H9 (cell line): ENCODE data around the gene SMARCA1. TPM values are rescaled to one million over a fixed set of nuclear protein-coding genes. Genes with fewer than 3 reads are reported as not detected.

ENCODE experiments used
- DNase-seq: peaks from one replicate; pipeline ENCODE4 v3.0.0-alpha.2; 2017
- H2AFZ ChIP-seq: one replicate; pipeline ENCODE4 v1.6.1; 2013; ENCODE audit warnings: mild to moderate bottlenecking, low read length, control low read depth, moderate library complexity
- H2AK5ac ChIP-seq: 2 replicates; pipeline ENCODE4 v1.6.1; 2013; ENCODE audit warnings: low read length, control low read depth, mixed read lengths; ENCODE audit not compliant: insufficient read length
- H2BK120ac ChIP-seq: one replicate; pipeline ENCODE4 v1.6.1; 2013; ENCODE audit warnings: low read depth, mild to moderate bottlenecking, low read length, control low read depth, inconsistent platforms; ENCODE audit not compliant: poor library complexity, severe bottlenecking
- H2BK12ac ChIP-seq: 2 replicates; pipeline ENCODE4 v1.6.1; 2013; ENCODE audit warnings: low read length, control low read depth, mixed read lengths, low read depth; ENCODE audit not compliant: insufficient read length
- H2BK15ac ChIP-seq: 2 replicates; pipeline ENCODE4 v1.6.1; 2013; ENCODE audit warnings: low read depth, low read length, control low read depth
- H2BK20ac ChIP-seq: one replicate; pipeline ENCODE4 v1.6.1; 2013; ENCODE audit warnings: low read depth, mild to moderate bottlenecking, low read length, control low read depth, inconsistent platforms; ENCODE audit not compliant: poor library complexity, severe bottlenecking
- H2BK5ac ChIP-seq: 2 replicates; pipeline ENCODE4 v1.6.1; 2013; ENCODE audit warnings: low read length, control low read depth, mixed read lengths; ENCODE audit not compliant: insufficient read length
- H3K14ac ChIP-seq: 2 replicates; pipeline ENCODE4 v1.6.1; 2013; ENCODE audit warnings: low read length, control low read depth; ENCODE audit not compliant: insufficient read depth
- H3K18ac ChIP-seq: 2 replicates; pipeline ENCODE4 v1.6.1; 2013; ENCODE audit warnings: low read depth, mild to moderate bottlenecking, mixed read lengths, low read length, control low read depth; ENCODE audit not compliant: insufficient read length
- H3K23ac ChIP-seq: 2 replicates; pipeline ENCODE4 v1.6.1; 2013; ENCODE audit warnings: low read length, control low read depth, mixed read lengths, low read depth; ENCODE audit not compliant: insufficient read length
- H3K23me2 ChIP-seq: 2 replicates; pipeline ENCODE4 v1.6.1; 2013; ENCODE audit warnings: low read depth, mild to moderate bottlenecking, mixed read lengths, low read length, control low read depth; ENCODE audit not compliant: insufficient read length, poor library complexity, severe bottlenecking
- H3K27ac ChIP-seq: 2 replicates; pipeline ENCODE4 v1.5.1; 2013; ENCODE audit warnings: low read length, control low read depth, mixed read lengths, low read depth; ENCODE audit not compliant: insufficient read length
- H3K27me3 ChIP-seq: 2 replicates; pipeline ENCODE4 v1.6.1; 2013; ENCODE audit warnings: low read length, control low read depth, inconsistent platforms; ENCODE audit not compliant: insufficient read depth
- H3K4ac ChIP-seq: 2 replicates; pipeline ENCODE4 v1.6.1; 2013; ENCODE audit warnings: low read depth, mild to moderate bottlenecking, control low read depth, inconsistent platforms, low read length, moderate library complexity
- H3K4me1 ChIP-seq: 2 replicates; pipeline ENCODE4 v1.6.1; 2013; ENCODE audit warnings: low read length, control low read depth, inconsistent platforms; ENCODE audit not compliant: insufficient read depth
- H3K4me2 ChIP-seq: 2 replicates; pipeline ENCODE4 v1.6.1; 2013; ENCODE audit warnings: low read length, control low read depth, mixed read lengths; ENCODE audit not compliant: insufficient read length, insufficient read depth
- H3K56ac ChIP-seq: 2 replicates; pipeline ENCODE4 v1.6.1; 2013; ENCODE audit warnings: low read depth, mild to moderate bottlenecking, mixed read lengths, low read length, control low read depth; ENCODE audit not compliant: insufficient read length
- H3K79me1 ChIP-seq: 2 replicates; pipeline ENCODE4 v1.6.1; 2013; ENCODE audit warnings: low read depth, mild to moderate bottlenecking, moderate library complexity, low read length, control low read depth, inconsistent platforms; ENCODE audit not compliant: insufficient read depth, poor library complexity, severe bottlenecking
- H3K79me2 ChIP-seq: 2 replicates; pipeline ENCODE4 v1.6.1; 2013; ENCODE audit warnings: low read length, control low read depth, inconsistent platforms; ENCODE audit not compliant: insufficient read depth
- H3K9ac ChIP-seq: 2 replicates; pipeline ENCODE4 v1.6.1; 2013; ENCODE audit warnings: low read length, control low read depth, mixed read lengths; ENCODE audit not compliant: insufficient read length; ENCODE audit errors: extremely low read depth
- H3K9me3 ChIP-seq: one replicate; pipeline ENCODE4 v1.6.1; 2013; ENCODE audit warnings: low read depth, low read length, inconsistent platforms; ENCODE audit not compliant: control insufficient read depth
- H3T11ph ChIP-seq: one replicate; pipeline ENCODE4 v1.6.1; 2013; ENCODE audit warnings: mild to moderate bottlenecking, low read length, control low read depth, inconsistent platforms
- H4K20me1 ChIP-seq: one replicate; pipeline ENCODE4 v1.6.1; 2013; ENCODE audit not compliant: control insufficient read depth, insufficient read length, insufficient read depth
- H4K5ac ChIP-seq: 2 replicates; pipeline ENCODE4 v1.6.1; 2013; ENCODE audit warnings: low read depth, mild to moderate bottlenecking, mixed read lengths, low read length, control low read depth; ENCODE audit not compliant: insufficient read length
- H4K8ac ChIP-seq: replicated peaks from 2 replicates; pipeline ENCODE4 v1.6.1; 2013; ENCODE audit warnings: low read length, control low read depth, mixed read lengths, low read depth; ENCODE audit not compliant: insufficient read length
- H4K91ac ChIP-seq: 2 replicates; pipeline ENCODE4 v1.6.1; 2013; ENCODE audit warnings: low read depth, mild to moderate bottlenecking, moderate library complexity, mixed read lengths, low read length, control low read depth; ENCODE audit not compliant: insufficient read length
- H3K27ac Mint-ChIP-seq, 3 experiments: 2 replicates in 2 of 3; 3 replicates in 1 of 3; pipeline ENCODE4 v1.8.0; 2020 to 2021; ENCODE audit warnings: mixed read lengths in 3 of 3, mild to moderate bottlenecking in 1 of 3, moderate library complexity in 1 of 3
- H3K27me3 Mint-ChIP-seq: 2 replicates; pipeline ENCODE4 v1.8.0; 2021; ENCODE audit warnings: low read depth, mild to moderate bottlenecking, moderate library complexity, mixed read lengths
- H3K36me3 Mint-ChIP-seq, 3 experiments: 2 replicates in 2 of 3; 3 replicates in 1 of 3; pipeline ENCODE4 v1.8.0; 2020 to 2021; ENCODE audit warnings: low read depth in 3 of 3, mixed read lengths in 3 of 3; ENCODE audit not compliant: insufficient read depth in 1 of 3
- H3K4me1 Mint-ChIP-seq, 2 experiments: 2 replicates each; pipeline ENCODE4 v1.8.0; 2020; ENCODE audit warnings: mixed read lengths in 2 of 2
- H3K4me3 Mint-ChIP-seq, 2 experiments: 2 replicates in 1 of 2; 3 replicates in 1 of 2; pipeline ENCODE4 v1.8.0; 2020 to 2021; ENCODE audit warnings: mild to moderate bottlenecking in 2 of 2, mixed read lengths in 2 of 2, moderate library complexity in 1 of 2
- H3K9me3 Mint-ChIP-seq, 2 experiments: 2 replicates in 1 of 2; 3 replicates in 1 of 2; pipeline ENCODE4 v1.8.0; 2020; ENCODE audit warnings: mild to moderate bottlenecking in 2 of 2, mixed read lengths in 2 of 2, moderate library complexity in 1 of 2
- WGBS: extraction: QIAGEN DNeasy Blood & Tissue Kit; methylation state at CpG from one replicate; pipeline ENCODE4 v1.1.7; 2013; ENCODE audit warnings: missing lambda C conversion rate, low lambda C conversion rate, mixed read lengths; ENCODE audit not compliant: insufficient read length; ENCODE audit errors: extremely low coverage; 5-methylcytosine and 5-hydroxymethylcytosine counted together
- total RNA-seq: library from RNA; stranded (reverse); gene quantifications from 2 replicates; pipeline ENCODE4 v1.2.1, GENCODE V29; 2021
- TF ChIP-seq, protein P1 (sequence below): fragments of 200-600 bp; sonication (generic); conservative IDR thresholded peaks from 3 replicates; pipeline ENCODE4 v1.8.0; 2021; ENCODE audit warnings: antibody characterized with exemption, mild to moderate bottlenecking

Gene SMARCA1
- total RNA-seq, 1 experiment from 2014 or later: 105 TPM

DNA sequence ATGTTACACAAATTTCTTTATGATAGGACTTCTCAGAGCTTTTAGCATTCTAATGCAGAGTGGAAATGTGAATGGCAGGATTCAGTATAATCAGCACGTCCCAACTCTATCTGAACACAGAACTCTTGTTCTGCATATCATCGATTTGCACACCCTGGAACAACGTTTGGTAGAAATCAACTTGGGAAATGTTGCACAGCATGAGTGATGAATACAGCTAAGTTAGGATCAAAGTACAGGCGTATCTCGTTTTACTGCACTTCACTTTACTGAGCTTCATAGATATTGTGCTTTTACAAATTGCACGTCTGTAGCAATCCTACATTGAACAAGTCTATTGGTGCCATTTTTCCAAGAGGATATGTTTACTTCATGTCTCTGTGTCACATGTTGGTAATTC is 70.8 kb downstream of the SMARCA1 start:
- no peak overlapping the region for H4K91ac ChIP-seq
- H3K27ac Mint-ChIP-seq: no peak overlapping the region
- H3K27me3 ChIP-seq: no peaks in the 10 kb centered on the region
- no peak overlapping the region for H3K14ac ChIP-seq
- no peak overlapping the region for H2BK120ac ChIP-seq
- H3K23me2 ChIP-seq: no peaks in the 10 kb centered on the region
- H4K5ac ChIP-seq: no peak overlapping the region
- H2BK12ac ChIP-seq: no peak overlapping the region
- no peaks in the 10 kb centered on the region for H3K79me2 ChIP-seq
- H2BK5ac ChIP-seq: no peak overlapping the region
- no peak overlapping the region for H3K4ac ChIP-seq
- no peak overlapping the region for H2BK20ac ChIP-seq
- TF ChIP-seq, protein P1, sequence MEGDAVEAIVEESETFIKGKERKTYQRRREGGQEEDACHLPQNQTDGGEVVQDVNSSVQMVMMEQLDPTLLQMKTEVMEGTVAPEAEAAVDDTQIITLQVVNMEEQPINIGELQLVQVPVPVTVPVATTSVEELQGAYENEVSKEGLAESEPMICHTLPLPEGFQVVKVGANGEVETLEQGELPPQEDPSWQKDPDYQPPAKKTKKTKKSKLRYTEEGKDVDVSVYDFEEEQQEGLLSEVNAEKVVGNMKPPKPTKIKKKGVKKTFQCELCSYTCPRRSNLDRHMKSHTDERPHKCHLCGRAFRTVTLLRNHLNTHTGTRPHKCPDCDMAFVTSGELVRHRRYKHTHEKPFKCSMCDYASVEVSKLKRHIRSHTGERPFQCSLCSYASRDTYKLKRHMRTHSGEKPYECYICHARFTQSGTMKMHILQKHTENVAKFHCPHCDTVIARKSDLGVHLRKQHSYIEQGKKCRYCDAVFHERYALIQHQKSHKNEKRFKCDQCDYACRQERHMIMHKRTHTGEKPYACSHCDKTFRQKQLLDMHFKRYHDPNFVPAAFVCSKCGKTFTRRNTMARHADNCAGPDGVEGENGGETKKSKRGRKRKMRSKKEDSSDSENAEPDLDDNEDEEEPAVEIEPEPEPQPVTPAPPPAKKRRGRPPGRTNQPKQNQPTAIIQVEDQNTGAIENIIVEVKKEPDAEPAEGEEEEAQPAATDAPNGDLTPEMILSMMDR: no peak
- WGBS: no CpG with 5 or more reads among the region's 6 CpGs
- no peak overlapping the region for H3T11ph ChIP-seq
- no peaks in the 10 kb centered on the region for H3K79me1 ChIP-seq
- peaks cover 15 to 49% (median 38%) of the 10 kb centered on the region in 3 experiments; a peak in 6 of 7 replicates for H3K36me3 Mint-ChIP-seq
- no peaks in the 10 kb centered on the region for H4K20me1 ChIP-seq
- H3K56ac ChIP-seq: no peak overlapping the region
- H3K23ac ChIP-seq: no peak overlapping the region
- H4K8ac ChIP-seq: no peak overlapping the region
- no peak for DNase-seq
- no peaks in the 10 kb centered on the region for H3K4me1 ChIP-seq
- H3K27ac ChIP-seq: no peak overlapping the region
- no peak overlapping the region for H2AFZ ChIP-seq
- no peak overlapping the region for H2AK5ac ChIP-seq
- no peak overlapping the region for H3K4me3 Mint-ChIP-seq
- H3K9me3 Mint-ChIP-seq: no peaks in the 10 kb centered on the region
- H2BK15ac ChIP-seq: no peak overlapping the region
- no peak overlapping the region for H3K18ac ChIP-seq
- no peak overlapping the region for H3K4me2 ChIP-seq
- no peaks in the 10 kb centered on the region for H3K27me3 Mint-ChIP-seq
- H3K4me1 Mint-ChIP-seq: 0 out of 4 replicates have a peak, but pooled peaks cover 0 to 2% of the 10 kb centered on the region in 2 experiments
- H3K9ac ChIP-seq: no peak overlapping the region
- no peaks in the 10 kb centered on the region for H3K9me3 ChIP-seq
